ENCODE results near the gene LRRC8E.

DNA sequence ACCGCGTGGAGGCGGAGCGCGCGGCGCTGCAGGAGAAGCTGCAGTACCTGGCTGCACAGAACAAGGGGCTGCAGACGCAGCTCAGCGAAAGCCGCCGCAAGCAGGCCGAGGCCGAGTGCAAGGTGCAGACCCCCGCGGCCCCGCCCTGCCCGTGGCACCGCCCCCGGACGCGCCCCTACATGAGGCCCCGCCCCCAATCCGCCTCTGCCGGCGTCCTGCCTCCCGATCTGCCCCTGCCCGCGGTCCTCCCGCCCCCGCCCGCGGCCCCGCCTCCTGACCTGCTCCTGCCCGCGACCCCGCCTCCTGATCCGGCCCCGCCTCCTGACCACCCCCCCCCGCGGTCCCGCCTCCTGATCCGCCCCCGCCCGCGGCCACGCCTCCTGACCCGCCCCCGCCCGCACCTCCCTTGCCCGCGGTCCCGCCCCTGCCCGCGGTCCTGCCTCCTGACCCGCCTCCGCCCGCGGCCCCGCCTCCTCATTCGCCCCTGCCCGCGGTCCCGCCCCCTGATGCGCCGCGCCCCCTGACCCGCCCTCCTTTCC, 25.8 kb upstream of the LRRC8E start:
- TF ChIP-seq, protein P1, sequence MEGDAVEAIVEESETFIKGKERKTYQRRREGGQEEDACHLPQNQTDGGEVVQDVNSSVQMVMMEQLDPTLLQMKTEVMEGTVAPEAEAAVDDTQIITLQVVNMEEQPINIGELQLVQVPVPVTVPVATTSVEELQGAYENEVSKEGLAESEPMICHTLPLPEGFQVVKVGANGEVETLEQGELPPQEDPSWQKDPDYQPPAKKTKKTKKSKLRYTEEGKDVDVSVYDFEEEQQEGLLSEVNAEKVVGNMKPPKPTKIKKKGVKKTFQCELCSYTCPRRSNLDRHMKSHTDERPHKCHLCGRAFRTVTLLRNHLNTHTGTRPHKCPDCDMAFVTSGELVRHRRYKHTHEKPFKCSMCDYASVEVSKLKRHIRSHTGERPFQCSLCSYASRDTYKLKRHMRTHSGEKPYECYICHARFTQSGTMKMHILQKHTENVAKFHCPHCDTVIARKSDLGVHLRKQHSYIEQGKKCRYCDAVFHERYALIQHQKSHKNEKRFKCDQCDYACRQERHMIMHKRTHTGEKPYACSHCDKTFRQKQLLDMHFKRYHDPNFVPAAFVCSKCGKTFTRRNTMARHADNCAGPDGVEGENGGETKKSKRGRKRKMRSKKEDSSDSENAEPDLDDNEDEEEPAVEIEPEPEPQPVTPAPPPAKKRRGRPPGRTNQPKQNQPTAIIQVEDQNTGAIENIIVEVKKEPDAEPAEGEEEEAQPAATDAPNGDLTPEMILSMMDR (conservative IDR thresholded peaks at IDR 0.05), result no peak
- no peak for TF ChIP-seq EZH2 (IDR thresholded peaks at IDR 0.05; ENCODE audit: low read depth)
